Uterus (tissue), 4 donors: ENCODE data around the gene PGGHG. TPM values are rescaled to one million over a fixed set of nuclear protein-coding genes. Genes with fewer than 3 reads are reported as not detected.
"Not testable (repeated sequence)": the region's sequence is repeated elsewhere in the genome, so short reads cannot be mapped to it uniquely, and the experiment has no call there.

Source experiments
- DNase-seq, 2 donors: peaks; one replicate each; pipeline ENCODE4 v3.0.0-alpha.2; 2019 to 2020
- H3K27ac ChIP-seq, 2 donors: fragments of 200-600 bp; sonication (generic); 1 replicate in 1 of 2; 2 replicates in 1 of 2; pipeline ENCODE4 v1.5.1; 2016 to 2018
- H3K27me3 ChIP-seq, 2 donors: fragments of 200-600 bp; sonication (generic); one replicate each; pipeline ENCODE4 v1.5.1; 2018 to 2019; ENCODE audit warnings: control low read depth in 1 of 2
- H3K36me3 ChIP-seq, 2 donors: fragments of 200-600 bp; sonication (generic); one replicate each; pipeline ENCODE4 v1.5.1; 2019; ENCODE audit warnings: control low read depth in 1 of 2
- H3K4me1 ChIP-seq, 2 donors: fragments of 200-600 bp; sonication (generic); one replicate each; pipeline ENCODE4 v1.5.1; 2018 to 2019; ENCODE audit warnings: control low read depth in 1 of 2
- H3K4me3 ChIP-seq, 2 donors: fragments of 200-600 bp; sonication (generic); 1 replicate in 1 of 2; 2 replicates in 1 of 2; pipeline ENCODE4 v1.5.1; 2018 to 2019; ENCODE audit warnings: mild to moderate bottlenecking in 1 of 2
- H3K9me3 ChIP-seq, 2 donors: fragments of 200-600 bp; sonication (generic); one replicate each; pipeline ENCODE4 v1.5.1; 2019; ENCODE audit warnings: control low read depth in 1 of 2
- CTCF ChIP-seq, 4 experiments: fragments of 200-600 bp in 2 of 4; fragments of 450-650 bp in 2 of 4; sonication (generic) in 2 of 4; IDR thresholded peaks; one replicate each; pipeline ENCODE4 v1.5.1; 2016 to 2019; ENCODE audit warnings: antibody characterized with exemption in 4 of 4, mild to moderate bottlenecking in 2 of 4, moderate library complexity in 1 of 4
- POLR2A ChIP-seq, 2 donors: fragments of 450-650 bp; IDR thresholded peaks; one replicate each; pipeline ENCODE4 v1.6.1; 2016; ENCODE audit warnings: antibody characterized with exemption in 2 of 2, mild to moderate bottlenecking in 1 of 2, moderate library complexity in 1 of 2
- intact Hi-C: fragments of 100-400 bp; cut with DNase I; formaldehyde crosslinking; loops from one replicate; pipeline ENCODE4 v1.15.1; 2023; ENCODE audit warnings: low total_unique reads
- total RNA-seq, 4 donors: library from RNA; depleted of rRNA in 3 of 4; stranded (reverse); fragments of >200 nt in 3 of 4; gene quantifications; one replicate each; pipeline versions ENCODE4 v1.1.0 to v1.2.4, GENCODE V29; 2014 to 2023
- donor health status: DM: yes; HTN: yes; CAD: no.

PGGHG gene
- total RNA-seq, 4 donors from 2014 or later: 7.9 to 29.1 (median 14.2) TPM

- Histone ChIP-seq H3K9me3 (no peaks in the 10 kb centered on the region), H3K4me3 (no peak overlapping the region), H3K4me1 (no peaks in the 10 kb centered on the region), H3K27me3 (no peaks in the 10 kb centered on the region), H3K27ac (no peak overlapping the region), H3K36me3 (no peaks in the 10 kb centered on the region)
- intact Hi-C loops: no loop called here
- DNase-seq: no peak
- TF ChIP-seq POLR2A (IDR thresholded peaks at IDR 0.05): no peak
- no peak for TF ChIP-seq CTCF (IDR thresholded peaks at IDR 0.05)
Observed at GRCh38 chr11:259413-259812, 29.5 kb upstream of the PGGHG start.

GRCh38 chr11:261624-262023, 27.3 kb upstream of the PGGHG start:
- Histone ChIP-seq H3K36me3 (no peaks in the 10 kb centered on the region), H3K4me1 (no peaks in the 10 kb centered on the region), H3K27ac (no peak overlapping the region), H3K27me3 (no peaks in the 10 kb centered on the region), H3K9me3 (peaks cover 0 to 3% of the 10 kb centered on the region in 2 donors), H3K4me3 (no peak overlapping the region)
- TF ChIP-seq CTCF (IDR thresholded peaks at IDR 0.05) (no peak), POLR2A (IDR thresholded peaks at IDR 0.05) (no peak)
- intact Hi-C loops: no loop called here
- DNase-seq: no peak

- Histone ChIP-seq H3K4me1 (no peaks in the 10 kb centered on the region), H3K27ac (no peak overlapping the region), H3K36me3 (no peaks in the 10 kb centered on the region), H3K4me3 (no peak overlapping the region), H3K9me3 (peaks cover 0 to 3% of the 10 kb centered on the region in 2 donors), H3K27me3 (no peaks in the 10 kb centered on the region)
- no peak for DNase-seq
- TF ChIP-seq CTCF (IDR thresholded peaks at IDR 0.05) (no peak), POLR2A (IDR thresholded peaks at IDR 0.05) (no peak)
- intact Hi-C loops: no loop called here
Observed at GRCh38 chr11:266676-267439, 22.1 kb upstream of the PGGHG start.

GRCh38 chr11:267491-267994, 21.4 kb upstream of the PGGHG start:
- Histone ChIP-seq H3K4me1 (no peaks in the 10 kb centered on the region), H3K4me3 (no peak overlapping the region), H3K9me3 (peaks cover 0 to 3% of the 10 kb centered on the region in 2 donors), H3K27me3 (no peaks in the 10 kb centered on the region), H3K36me3 (no peaks in the 10 kb centered on the region), H3K27ac (peak overlapping the region in 1 of 2 donors; percentile 19)
- TF ChIP-seq POLR2A (IDR thresholded peaks at IDR 0.05) (no peak), CTCF (IDR thresholded peaks at IDR 0.05) (no peak)
- intact Hi-C loops: no loop called here
- peak in 1 of 2 donors; percentile 45 for DNase-seq

- H3K4me1 ChIP-seq, DNase-seq, H3K9me3 ChIP-seq, H3K4me3 ChIP-seq, H3K27me3 ChIP-seq, H3K36me3 ChIP-seq, intact Hi-C loops: not testable (repeated sequence)
- peak overlapping the region; percentile 14 to 19 for H3K27ac ChIP-seq
Observed at GRCh38 chr11:268716-269145, 20.2 kb upstream of the PGGHG start.
